Prostate gland (tissue), 2 donors: ENCODE measurements around the gene FGGY.

Experiments
- POLR2A ChIP-seq: fragments of 450-650 bp; IDR thresholded peaks from one replicate; pipeline ENCODE4 v1.6.1; 2016; ENCODE audit warnings: antibody characterized with exemption, mild to moderate bottlenecking
- POLR2AphosphoS5 ChIP-seq: sonication (generic); formaldehyde crosslinking; IDR thresholded peaks from one replicate; pipeline ENCODE4 v1.6.1; 2017; ENCODE audit warnings: antibody characterized with exemption
- TF ChIP-seq, protein P1 (sequence below), 4 experiments: fragments of 200-600 bp in 2 of 4; fragments of 450-650 bp in 2 of 4; sonication (generic) in 2 of 4; IDR thresholded peaks; 1 replicate in 3 of 4; 2 replicates in 1 of 4; pipeline ENCODE4 v1.5.1; 2016 to 2019; ENCODE audit warnings: antibody characterized with exemption in 4 of 4, mild to moderate bottlenecking in 2 of 4, moderate library complexity in 2 of 4

DNA sequence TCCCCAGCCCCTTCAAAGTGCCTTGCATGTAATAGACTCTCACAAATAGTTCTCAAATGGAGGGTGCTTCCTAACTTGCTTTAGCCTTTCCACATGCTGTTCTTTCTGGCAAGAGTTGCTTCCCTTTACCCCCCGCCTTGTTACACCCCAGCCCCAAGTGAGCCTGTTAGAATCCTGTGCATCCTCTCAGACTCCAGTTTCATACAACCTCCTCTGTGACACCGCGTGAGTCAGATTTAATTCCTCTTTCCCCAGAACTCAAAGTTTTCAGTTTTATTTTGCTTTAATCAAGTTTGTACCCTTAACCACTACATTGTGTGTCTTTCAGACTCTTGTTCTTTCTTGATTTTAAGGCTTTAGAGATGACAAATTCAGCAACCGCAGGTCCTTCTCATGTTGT, 283.4 kb downstream of the FGGY start:
- TF ChIP-seq, protein P1, sequence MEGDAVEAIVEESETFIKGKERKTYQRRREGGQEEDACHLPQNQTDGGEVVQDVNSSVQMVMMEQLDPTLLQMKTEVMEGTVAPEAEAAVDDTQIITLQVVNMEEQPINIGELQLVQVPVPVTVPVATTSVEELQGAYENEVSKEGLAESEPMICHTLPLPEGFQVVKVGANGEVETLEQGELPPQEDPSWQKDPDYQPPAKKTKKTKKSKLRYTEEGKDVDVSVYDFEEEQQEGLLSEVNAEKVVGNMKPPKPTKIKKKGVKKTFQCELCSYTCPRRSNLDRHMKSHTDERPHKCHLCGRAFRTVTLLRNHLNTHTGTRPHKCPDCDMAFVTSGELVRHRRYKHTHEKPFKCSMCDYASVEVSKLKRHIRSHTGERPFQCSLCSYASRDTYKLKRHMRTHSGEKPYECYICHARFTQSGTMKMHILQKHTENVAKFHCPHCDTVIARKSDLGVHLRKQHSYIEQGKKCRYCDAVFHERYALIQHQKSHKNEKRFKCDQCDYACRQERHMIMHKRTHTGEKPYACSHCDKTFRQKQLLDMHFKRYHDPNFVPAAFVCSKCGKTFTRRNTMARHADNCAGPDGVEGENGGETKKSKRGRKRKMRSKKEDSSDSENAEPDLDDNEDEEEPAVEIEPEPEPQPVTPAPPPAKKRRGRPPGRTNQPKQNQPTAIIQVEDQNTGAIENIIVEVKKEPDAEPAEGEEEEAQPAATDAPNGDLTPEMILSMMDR (IDR thresholded peaks at IDR 0.05): no peak
- TF ChIP-seq POLR2AphosphoS5 (no peak), POLR2A (no peak)
